ENCODE results near the gene PSMF1.

Gene PSMF1

DNA sequence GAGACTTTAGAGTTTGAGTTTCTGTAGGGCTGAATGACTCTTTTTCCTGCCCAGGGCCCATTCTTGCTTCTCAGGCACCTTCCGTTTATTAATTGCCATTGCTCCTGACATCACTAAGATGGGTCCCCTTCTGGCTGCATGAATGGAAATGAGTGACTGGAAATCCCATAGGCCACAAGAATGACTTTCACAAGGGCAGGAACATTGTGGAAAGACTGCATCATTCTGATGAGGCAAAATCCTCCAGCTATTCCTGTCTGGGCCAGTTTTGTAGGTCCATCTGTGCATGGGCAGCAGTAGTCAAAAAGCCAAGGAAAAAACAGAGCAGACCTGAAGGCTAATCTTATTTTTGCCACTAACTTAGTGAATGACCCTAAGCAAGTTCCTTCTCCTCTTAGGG lies 47.1 kb downstream of the PSMF1 start:
- no peak for DNase-seq

DNA sequence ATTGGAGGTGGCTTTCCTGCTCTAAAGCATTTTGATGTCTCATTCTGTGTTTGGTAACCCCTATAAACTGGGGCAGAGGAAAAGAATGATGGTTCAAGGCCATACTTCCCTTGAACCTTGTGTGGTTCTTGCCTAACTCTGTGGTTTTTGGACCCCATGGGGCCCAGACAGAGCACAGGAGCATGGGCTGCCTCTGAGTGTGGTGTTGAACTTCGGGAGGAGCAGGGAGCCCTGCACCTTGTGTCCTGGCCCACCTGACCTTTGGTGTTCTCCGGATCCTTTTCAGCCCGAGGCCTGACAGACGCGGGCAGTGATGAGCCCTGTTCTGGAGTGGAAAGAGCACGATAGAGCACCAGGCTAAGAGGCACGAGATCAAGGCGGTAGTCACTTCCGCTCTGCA lies 47.5 kb downstream of the PSMF1 start:
- no peak for DNase-seq

DNA sequence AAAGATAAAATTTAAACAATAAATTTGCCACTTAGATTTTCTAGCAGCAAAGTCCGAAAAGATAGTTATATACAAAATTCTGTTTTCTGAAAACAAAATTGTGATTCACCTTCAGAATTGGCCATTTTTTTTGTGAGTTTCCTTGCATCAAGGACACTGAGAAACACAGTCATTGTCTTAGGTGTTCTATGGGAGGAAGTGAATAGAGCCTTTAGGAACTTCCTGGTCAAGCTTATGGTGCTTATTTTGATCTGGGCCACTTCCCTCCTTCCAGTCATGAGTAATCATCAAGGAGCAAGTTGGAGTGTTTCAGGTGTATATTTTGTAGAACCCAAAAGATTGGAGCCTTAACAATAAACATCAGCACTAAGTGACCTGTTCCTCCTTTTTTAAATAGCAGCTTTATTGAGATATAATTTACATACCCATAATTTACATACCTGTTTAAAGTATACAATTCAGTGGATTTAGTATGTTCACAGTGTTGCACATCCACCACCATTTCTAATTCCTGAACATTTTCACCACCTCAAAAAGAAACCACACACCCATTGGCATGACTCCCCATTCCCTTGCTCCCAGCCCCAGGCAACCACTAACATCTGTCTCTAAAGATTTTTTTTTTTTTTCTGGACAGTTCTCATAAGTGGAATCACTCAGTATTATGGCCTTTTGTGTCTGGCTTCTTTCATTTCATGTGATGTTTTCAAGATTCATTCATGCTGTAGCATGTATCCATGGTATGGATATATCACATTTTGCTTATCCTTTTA lies 48.7 kb downstream of the PSMF1 start:
- no peak for DNase-seq

DNA sequence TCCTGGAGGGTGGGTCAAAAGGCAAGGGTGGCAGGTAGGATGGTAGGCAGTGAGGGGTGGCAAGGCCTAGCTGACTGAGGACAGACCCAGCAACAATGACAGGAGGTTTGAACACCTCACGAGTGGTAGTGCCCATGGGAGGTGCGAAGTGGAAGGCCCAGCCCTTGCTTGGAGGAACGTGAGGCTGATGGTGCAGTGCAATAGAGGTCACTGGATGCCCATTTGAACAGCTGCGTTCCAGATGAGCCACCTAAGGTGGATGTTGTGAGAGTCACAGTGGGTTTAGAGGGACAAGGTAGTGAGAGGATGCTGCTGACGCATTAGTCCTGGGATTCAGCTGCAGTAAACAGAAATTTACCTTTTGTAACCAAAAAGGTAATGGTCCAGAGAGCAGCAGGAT lies 50.8 kb downstream of the PSMF1 start:
- no peak for DNase-seq

DNA sequence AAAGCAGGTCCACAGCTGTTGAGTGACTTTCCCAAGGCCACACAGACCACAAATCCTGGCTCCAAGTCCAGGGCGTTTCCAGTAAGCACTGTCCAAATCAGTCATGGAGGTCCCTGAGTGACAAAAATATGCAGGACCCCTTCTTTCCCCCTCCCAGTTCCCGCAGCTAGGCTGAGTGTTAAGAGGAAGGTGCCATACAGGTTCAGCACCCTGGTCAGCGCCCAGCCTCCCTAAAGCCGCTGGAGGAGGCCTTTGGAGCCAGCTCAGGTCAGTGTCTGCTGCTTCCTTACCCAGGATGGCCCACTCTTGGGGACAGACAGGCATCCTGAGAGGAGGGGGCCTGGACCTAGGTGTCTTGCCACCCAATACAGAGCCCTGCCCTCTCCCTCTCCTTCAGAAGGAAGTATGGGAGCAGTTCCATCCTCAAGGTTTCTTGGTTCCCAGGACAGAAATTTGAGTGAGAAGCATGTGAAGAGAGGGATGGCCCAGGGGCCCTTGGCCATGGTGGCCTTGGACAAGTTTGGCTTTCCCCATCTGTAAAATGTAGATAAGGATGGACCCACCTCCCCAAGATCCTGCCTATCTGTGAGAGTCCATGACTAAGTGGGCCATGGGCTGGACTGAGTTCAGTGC lies 53.2 kb downstream of the PSMF1 start:
- peak; percentile 36 for DNase-seq

- DNase-seq = no peak
Measured at GRCh38 chr20:1173698-1174097, 55.3 kb downstream of the PSMF1 start.

DNA sequence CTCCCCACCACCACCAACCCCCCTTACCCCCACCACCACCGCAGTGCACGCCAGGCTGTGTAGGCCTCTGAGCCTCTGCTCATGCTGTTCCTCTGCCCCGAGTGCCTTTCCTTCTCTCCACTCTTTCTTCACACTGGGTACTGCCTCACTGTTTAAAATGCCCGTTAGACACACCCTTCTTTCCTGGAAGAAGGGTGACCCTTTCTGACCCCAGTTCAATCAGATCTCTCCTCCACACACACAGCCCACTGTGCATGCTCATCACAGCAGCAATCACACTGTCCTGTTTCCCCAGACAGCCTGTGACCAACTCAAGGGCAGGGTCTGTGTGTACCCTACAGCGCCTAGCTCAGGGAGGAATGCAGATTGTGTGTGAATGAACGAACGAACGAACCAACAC lies 56.4 kb downstream of the PSMF1 start:
- no peak for DNase-seq

DNA sequence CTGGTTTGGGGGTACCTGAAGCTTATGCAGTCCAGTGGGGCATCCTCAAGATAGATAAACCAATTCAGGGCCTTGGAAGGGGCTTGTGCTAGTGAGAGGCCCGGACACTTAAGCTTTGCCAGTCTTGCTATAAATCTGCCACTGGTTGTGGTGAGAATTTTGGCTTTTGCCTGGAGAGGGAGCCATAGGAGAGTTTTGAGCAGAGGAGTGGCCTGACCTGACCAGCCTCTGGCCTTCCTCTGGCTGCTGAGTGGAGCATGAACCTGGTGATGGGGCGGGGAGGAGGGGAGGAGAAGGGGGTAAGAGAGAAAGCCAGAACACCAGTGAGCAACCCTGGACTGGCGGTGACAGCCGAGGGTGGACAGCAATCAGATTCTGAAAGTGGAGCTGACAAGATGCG lies 59.3 kb downstream of the PSMF1 start:
- no peak for DNase-seq

GRCh38 chr20:1178103-1178502 lies 59.7 kb downstream of the PSMF1 start:
- DNase-seq = no peak

DNA sequence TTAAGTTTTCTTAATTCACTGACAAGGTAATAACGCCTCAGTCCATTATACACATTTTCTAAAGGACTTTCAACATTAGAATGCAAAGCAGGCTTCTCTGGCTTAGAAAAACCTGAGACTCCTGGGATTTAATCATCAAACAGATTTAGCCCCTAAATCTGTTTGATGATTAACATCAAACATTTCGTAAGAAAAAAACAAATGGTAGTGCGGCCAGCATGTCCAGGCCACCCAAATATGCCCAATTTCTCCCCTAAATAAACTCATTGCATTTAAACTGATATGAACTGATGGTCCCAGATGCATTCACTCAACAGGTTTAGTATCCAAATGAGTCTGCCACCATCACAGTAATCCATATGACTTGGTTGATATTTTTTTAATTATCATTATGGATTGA lies 60.2 kb downstream of the PSMF1 start:
- no peak for DNase-seq

- no peak for DNase-seq
Measured at GRCh38 chr20:1180949-1181348, 62.5 kb downstream of the PSMF1 start.

DNA sequence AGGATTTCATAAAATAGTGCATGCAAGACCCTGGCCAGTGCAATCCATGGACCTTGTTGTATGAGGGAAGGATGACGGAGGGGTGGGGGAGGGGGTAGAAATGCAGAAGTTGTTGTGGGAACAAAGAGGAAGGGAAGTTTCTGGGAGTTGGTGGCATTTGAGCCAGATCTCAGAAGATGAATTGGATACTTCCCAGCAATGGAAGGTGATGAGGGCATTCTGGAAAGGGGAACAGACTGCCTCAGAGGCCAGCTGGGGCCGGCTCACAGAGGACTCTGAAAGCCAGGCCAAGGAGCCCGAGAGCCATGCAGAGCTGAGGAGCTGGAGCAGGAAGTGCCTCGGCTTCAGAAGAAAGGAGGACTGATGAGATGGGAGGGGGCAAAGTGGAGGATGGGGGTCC lies 63.7 kb downstream of the PSMF1 start:
- DNase-seq = no peak

GRCh38 chr20:1183153-1183552 lies 64.8 kb downstream of the PSMF1 start:
- DNase-seq = no peak

GRCh38 chr20:1184260-1184637 lies 65.8 kb downstream of the PSMF1 start:
- no peak for DNase-seq

DNA sequence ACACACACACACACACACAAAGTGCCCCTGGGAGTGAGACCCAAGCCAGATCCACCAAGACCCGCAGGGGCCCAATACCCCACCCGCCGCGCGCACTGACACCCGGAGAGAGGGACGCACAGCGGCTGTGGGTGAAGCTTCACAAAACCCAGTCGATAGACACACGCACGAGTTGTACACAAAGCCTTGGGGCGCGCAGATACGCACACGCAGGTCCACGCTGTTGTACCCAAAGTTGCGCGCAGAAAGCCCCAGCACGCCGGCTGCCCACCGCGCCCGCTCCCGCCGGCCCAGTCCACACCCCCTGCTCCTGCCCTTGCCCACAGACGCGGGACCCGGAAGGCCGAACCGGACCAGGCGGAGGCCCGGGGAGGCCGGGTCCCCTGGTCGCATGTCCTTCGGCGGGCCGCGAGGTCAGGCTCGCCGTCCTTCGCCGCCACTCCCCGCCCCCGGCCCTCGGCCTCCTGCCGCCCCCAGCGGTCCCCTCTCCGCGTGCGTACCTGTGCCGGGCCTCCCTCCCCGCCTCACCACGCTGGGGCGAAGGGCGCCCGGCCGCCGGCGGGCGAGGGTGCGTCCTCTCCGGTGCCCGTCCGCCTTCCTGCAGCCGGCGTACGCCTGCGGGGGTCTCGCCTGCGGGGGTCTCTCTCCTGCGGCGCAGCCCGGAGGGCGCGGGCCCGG lies 66.4 kb downstream of the PSMF1 start, which contains the start of gene TMEM74B:
Gene TMEM74B (minus strand): TSS at position 344 of the 678 bp plus-strand sequence. CDS start 1,180 bp downstream, outside the sequence.
- DNase-seq = no peak

GRCh38 chr20:1185316-1185741 lies 66.9 kb downstream of the PSMF1 start:
- DNase-seq = no peak

- peak; percentile 41 for DNase-seq
Measured at GRCh38 chr20:1185790-1186334, 67.5 kb downstream of the PSMF1 start.

- DNase-seq = no peak
Measured at GRCh38 chr20:1186367-1186991, 68.1 kb downstream of the PSMF1 start.

- DNase-seq = no peak
Measured at GRCh38 chr20:1187605-1188171, 69.3 kb downstream of the PSMF1 start.

DNA sequence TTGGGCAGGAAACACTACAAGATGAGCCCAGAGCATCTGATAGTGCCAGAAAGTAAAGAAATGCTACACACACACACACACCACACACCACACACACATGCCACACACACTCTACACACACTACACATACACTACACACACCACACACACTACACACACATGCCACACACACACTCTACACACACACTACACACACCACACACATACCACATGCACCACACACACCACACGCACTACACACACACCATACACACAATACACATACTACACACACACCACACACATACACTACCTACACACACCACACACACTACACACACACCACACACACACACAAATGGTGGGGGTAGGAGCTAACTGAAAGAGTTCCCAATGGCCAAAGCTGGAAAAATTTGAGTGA lies 69.9 kb downstream of the PSMF1 start:
- no peak for DNase-seq

GRCh38 chr20:1189827-1190226 lies 71.4 kb downstream of the PSMF1 start:
- DNase-seq = no peak

GRCh38 chr20:1190847-1191246 lies 72.4 kb downstream of the PSMF1 start:
- no peak for DNase-seq

- no peak for DNase-seq
Measured at GRCh38 chr20:1191299-1191698, 72.9 kb downstream of the PSMF1 start.

Data from fibroblast of skin of right biceps (primary cell).